Neural cell (in vitro differentiated cells): ENCODE measurements around the gene C19orf33. TPM values are rescaled to one million over a fixed set of nuclear protein-coding genes. Genes with fewer than 3 reads are reported as not detected.

Experiments used
- H2AFZ ChIP-seq: fragments of 200-600, 300-800 bp; sonication (generic), shearing (Covaris generic); 2 replicates; pipeline ENCODE4 v1.6.0; 2014; ENCODE audit warnings: low read depth, mild to moderate bottlenecking, antibody characterized with exemption, low read length, moderate library complexity
- H3F3A ChIP-seq: fragments of 200-600 bp; shearing (Covaris generic); 2 replicates; pipeline ENCODE4 v1.6.1; 2016; ENCODE audit warnings: mild to moderate bottlenecking, moderate library complexity, mixed read lengths, antibody characterized with exemption, low read length; ENCODE audit not compliant: insufficient read depth, poor library complexity, severe bottlenecking
- H3K27ac ChIP-seq: fragments of 200-600, 300-800 bp; sonication (generic), shearing (Covaris generic); 2 replicates; pipeline ENCODE4 v1.5.1; 2014; ENCODE audit warnings: mild to moderate bottlenecking, low read length, moderate library complexity
- H3K27me3 ChIP-seq: fragments of 300-800, 200-600 bp; sonication (generic), shearing (Covaris generic); 2 replicates; pipeline ENCODE4 v1.6.0; 2014; ENCODE audit warnings: mild to moderate bottlenecking, low read depth, low read length, moderate library complexity; ENCODE audit not compliant: insufficient read depth
- H3K36me3 ChIP-seq: fragments of 300-800, 200-600 bp; sonication (generic), shearing (Covaris generic); 2 replicates; pipeline ENCODE4 v1.5.1; 2014; ENCODE audit warnings: mild to moderate bottlenecking, antibody characterized with exemption, low read length, moderate library complexity; ENCODE audit not compliant: insufficient read depth
- H3K4me2 ChIP-seq: fragments of 300-800, 200-600 bp; sonication (generic), shearing (Covaris generic); 2 replicates; pipeline ENCODE4 v1.6.0; 2014; ENCODE audit warnings: mild to moderate bottlenecking, low read length
- H3K4me3 ChIP-seq: fragments of 300-800, 200-600 bp; sonication (generic), shearing (Covaris generic); 2 replicates; pipeline ENCODE4 v1.5.1; 2014; ENCODE audit warnings: mild to moderate bottlenecking, low read length, moderate library complexity
- H3K79me2 ChIP-seq: fragments of 200-600 bp; shearing (Covaris generic); replicated peaks from 2 replicates; pipeline ENCODE4 v1.6.0; 2014; ENCODE audit warnings: mild to moderate bottlenecking, low read length, moderate library complexity; ENCODE audit not compliant: insufficient read depth
- H3K9ac ChIP-seq: fragments of 300-800, 200-600 bp; sonication (generic), shearing (Covaris generic); 2 replicates; pipeline ENCODE4 v1.6.1; 2016; ENCODE audit warnings: mild to moderate bottlenecking, low read length, mixed read lengths
- H3K9me2 ChIP-seq: fragments of 200-600 bp; shearing (Covaris generic); 2 replicates; pipeline ENCODE4 v1.6.1; 2016; ENCODE audit warnings: mild to moderate bottlenecking, low read length, mixed read lengths; ENCODE audit not compliant: insufficient read depth
- H3K9me3 ChIP-seq: fragments of 200-600, 300-800 bp; sonication (generic), shearing (Covaris generic); 2 replicates; pipeline ENCODE4 v1.6.1; 2016; ENCODE audit warnings: mild to moderate bottlenecking, mixed run types, low read length, moderate library complexity, mixed read lengths
- H4K20me1 ChIP-seq: fragments of 200-600 bp; shearing (Covaris generic); 2 replicates; pipeline ENCODE4 v1.6.1; 2016; ENCODE audit warnings: mild to moderate bottlenecking, mixed run types; ENCODE audit not compliant: insufficient read depth
- EP300 ChIP-seq: fragments of 450-650 bp; conservative IDR thresholded peaks from 2 replicates; pipeline ENCODE4 v1.6.1; 2014; ENCODE audit warnings: antibody characterized with exemption, mild to moderate bottlenecking, moderate library complexity; ENCODE audit not compliant: poor library complexity, severe bottlenecking
- EZH2 ChIP-seq: fragments of 200-600, 300-800 bp; shearing (Covaris generic), sonication (generic); IDR thresholded peaks from 2 replicates; pipeline ENCODE4 v1.6.1; 2014; ENCODE audit warnings: antibody characterized with exemption, low read length, borderline replicate concordance, mild to moderate bottlenecking; ENCODE audit not compliant: insufficient read depth, poor library complexity, severe bottlenecking
- MXI1 ChIP-seq: fragments of 450-650 bp; conservative IDR thresholded peaks from 2 replicates; pipeline ENCODE4 v1.6.1; 2014; ENCODE audit warnings: antibody characterized with exemption, mild to moderate bottlenecking; ENCODE audit not compliant: poor library complexity, severe bottlenecking
- POLR2AphosphoS5 ChIP-seq: IDR thresholded peaks from 2 replicates; pipeline ENCODE4 v1.6.1; 2012
- SMC3 ChIP-seq: fragments of 450-650 bp; conservative IDR thresholded peaks from 2 replicates; pipeline ENCODE4 v1.6.1; 2014; ENCODE audit warnings: antibody characterized with exemption, mild to moderate bottlenecking, moderate library complexity; ENCODE audit not compliant: poor library complexity
- TAF1 ChIP-seq: IDR thresholded peaks from 2 replicates; pipeline ENCODE4 v1.6.1; 2012; ENCODE audit warnings: low read depth
- polyA plus RNA-seq: library from polyadenylated mRNA; depleted of rRNA; stranded (reverse); fragments of >200 nt; gene quantifications from 2 replicates; pipeline ENCODE4 v1.2.3, GENCODE V29; 2014
- small RNA-seq, 3 experiments: library from RNA; depleted of rRNA; stranded (forward); fragments of <200 nt; gene quantifications; one replicate each; pipeline ENCODE3, GENCODE V24; 2012
- TF ChIP-seq, protein P1 (sequence below): IDR thresholded peaks from 2 replicates; pipeline ENCODE4 v1.6.1; 2012; ENCODE audit warnings: borderline replicate concordance
- TF ChIP-seq, protein P2 (sequence below): fragments of 450-650 bp; IDR thresholded peaks from 2 replicates; pipeline ENCODE4 v1.5.1; 2014; ENCODE audit warnings: antibody characterized with exemption, mild to moderate bottlenecking, moderate library complexity; ENCODE audit not compliant: poor library complexity, severe bottlenecking

Gene C19orf33
- polyA plus RNA-seq, 1 donor from 2014 or later = not detected

DNA sequence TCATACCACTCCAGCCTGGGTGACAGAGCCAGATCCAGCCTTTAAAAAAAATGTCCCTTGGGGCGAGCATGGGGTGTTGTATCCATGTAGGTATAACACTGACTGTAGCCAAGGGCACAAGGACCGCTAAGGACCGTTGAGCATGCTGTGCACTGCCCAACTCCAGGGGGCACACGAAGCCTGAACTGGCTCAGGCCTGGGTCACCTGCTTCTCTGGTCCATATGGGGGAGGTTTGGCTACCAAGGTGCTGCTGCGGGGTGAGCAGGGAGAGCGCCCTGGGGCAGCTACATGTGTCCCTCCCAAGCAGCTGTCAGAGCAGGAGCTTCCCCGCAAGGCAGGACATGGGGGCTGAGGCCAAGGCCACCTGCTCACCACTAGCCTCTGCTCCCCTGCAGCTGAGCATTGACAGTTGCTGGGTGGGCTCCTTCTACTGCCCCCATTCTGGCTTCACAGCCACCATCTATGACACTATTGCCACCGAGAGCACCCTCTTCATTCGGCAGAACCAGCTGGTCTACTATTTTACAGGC lies 47.9 kb downstream of the C19orf33 start:
- Histone ChIP-seq H3K36me3 (no peaks in the 10 kb centered on the region), H4K20me1 (no peaks in the 10 kb centered on the region), H2AFZ (no peak overlapping the region), H3K4me2 (no peak overlapping the region), H3K27ac (no peak overlapping the region), H3K9ac (no peak overlapping the region), H3K9me2 (no peaks in the 10 kb centered on the region), H3K4me3 (no peak overlapping the region), H3K9me3 (no peaks in the 10 kb centered on the region), H3F3A (no peaks in the 10 kb centered on the region), H3K79me2 (no peaks in the 10 kb centered on the region), H3K27me3 (no peaks in the 10 kb centered on the region)
- TF ChIP-seq, protein P1, sequence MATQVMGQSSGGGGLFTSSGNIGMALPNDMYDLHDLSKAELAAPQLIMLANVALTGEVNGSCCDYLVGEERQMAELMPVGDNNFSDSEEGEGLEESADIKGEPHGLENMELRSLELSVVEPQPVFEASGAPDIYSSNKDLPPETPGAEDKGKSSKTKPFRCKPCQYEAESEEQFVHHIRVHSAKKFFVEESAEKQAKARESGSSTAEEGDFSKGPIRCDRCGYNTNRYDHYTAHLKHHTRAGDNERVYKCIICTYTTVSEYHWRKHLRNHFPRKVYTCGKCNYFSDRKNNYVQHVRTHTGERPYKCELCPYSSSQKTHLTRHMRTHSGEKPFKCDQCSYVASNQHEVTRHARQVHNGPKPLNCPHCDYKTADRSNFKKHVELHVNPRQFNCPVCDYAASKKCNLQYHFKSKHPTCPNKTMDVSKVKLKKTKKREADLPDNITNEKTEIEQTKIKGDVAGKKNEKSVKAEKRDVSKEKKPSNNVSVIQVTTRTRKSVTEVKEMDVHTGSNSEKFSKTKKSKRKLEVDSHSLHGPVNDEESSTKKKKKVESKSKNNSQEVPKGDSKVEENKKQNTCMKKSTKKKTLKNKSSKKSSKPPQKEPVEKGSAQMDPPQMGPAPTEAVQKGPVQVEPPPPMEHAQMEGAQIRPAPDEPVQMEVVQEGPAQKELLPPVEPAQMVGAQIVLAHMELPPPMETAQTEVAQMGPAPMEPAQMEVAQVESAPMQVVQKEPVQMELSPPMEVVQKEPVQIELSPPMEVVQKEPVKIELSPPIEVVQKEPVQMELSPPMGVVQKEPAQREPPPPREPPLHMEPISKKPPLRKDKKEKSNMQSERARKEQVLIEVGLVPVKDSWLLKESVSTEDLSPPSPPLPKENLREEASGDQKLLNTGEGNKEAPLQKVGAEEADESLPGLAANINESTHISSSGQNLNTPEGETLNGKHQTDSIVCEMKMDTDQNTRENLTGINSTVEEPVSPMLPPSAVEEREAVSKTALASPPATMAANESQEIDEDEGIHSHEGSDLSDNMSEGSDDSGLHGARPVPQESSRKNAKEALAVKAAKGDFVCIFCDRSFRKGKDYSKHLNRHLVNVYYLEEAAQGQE = no peak
- TF ChIP-seq SMC3 (no peak), EZH2 (no peak), TAF1 (no peak), MXI1 (no peak)
- TF ChIP-seq, protein P2, sequence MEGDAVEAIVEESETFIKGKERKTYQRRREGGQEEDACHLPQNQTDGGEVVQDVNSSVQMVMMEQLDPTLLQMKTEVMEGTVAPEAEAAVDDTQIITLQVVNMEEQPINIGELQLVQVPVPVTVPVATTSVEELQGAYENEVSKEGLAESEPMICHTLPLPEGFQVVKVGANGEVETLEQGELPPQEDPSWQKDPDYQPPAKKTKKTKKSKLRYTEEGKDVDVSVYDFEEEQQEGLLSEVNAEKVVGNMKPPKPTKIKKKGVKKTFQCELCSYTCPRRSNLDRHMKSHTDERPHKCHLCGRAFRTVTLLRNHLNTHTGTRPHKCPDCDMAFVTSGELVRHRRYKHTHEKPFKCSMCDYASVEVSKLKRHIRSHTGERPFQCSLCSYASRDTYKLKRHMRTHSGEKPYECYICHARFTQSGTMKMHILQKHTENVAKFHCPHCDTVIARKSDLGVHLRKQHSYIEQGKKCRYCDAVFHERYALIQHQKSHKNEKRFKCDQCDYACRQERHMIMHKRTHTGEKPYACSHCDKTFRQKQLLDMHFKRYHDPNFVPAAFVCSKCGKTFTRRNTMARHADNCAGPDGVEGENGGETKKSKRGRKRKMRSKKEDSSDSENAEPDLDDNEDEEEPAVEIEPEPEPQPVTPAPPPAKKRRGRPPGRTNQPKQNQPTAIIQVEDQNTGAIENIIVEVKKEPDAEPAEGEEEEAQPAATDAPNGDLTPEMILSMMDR = no peak

DNA sequence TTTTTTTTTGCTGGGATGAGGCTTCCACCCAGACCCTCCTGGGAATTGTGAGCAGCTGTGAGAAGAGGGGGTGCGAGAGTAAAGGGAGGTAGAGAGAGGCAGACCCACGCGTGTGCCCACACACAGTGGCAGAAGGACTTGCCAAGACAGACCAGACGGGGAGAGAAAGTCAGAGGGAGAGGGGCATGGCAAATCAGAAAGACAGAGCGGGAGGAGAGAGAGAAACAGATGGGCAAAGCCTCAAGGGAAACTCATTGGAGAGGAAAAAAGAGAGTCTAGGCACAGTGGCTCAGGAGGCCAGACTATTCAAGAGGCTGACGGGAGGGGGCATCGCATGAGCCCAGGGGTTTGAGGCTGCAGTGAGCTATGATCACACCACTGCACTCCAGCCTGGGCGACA lies 48.6 kb downstream of the C19orf33 start:
- Histone ChIP-seq H3K79me2 (no peaks in the 10 kb centered on the region), H4K20me1 (no peaks in the 10 kb centered on the region), H3F3A (no peaks in the 10 kb centered on the region), H3K27me3 (no peaks in the 10 kb centered on the region), H2AFZ (no peak overlapping the region), H3K9ac (no peak overlapping the region), H3K9me3 (no peaks in the 10 kb centered on the region), H3K4me3 (no peak overlapping the region), H3K9me2 (no peaks in the 10 kb centered on the region), H3K4me2 (no peak overlapping the region), H3K36me3 (no peaks in the 10 kb centered on the region), H3K27ac (no peak overlapping the region)
- no peak for TF ChIP-seq POLR2AphosphoS5
- TF ChIP-seq EP300 = no peak
- no peak for TF ChIP-seq EZH2

Small RNAs within 50 kb of the gene (small RNA-seq; reads per million reads assigned to genes)
- 0 to 1.2 (median 0) reads per million in 3 experiments for gene RF00019

Other genes starting within 250 kb of the C19orf33 start
- 118 and 132 TPM in 2 replicates for gene DPF1, start 80.0 kb upstream of the C19orf33 start, polyA plus RNA-seq
- not detected in 2 replicates for gene PPP1R14A, start 47.9 kb upstream of the C19orf33 start, polyA plus RNA-seq
- gene SPINT2, start 39.7 kb upstream of the C19orf33 start, polyA plus RNA-seq = 236 and 378 TPM in 2 replicates
- 84.0 and 105 TPM in 2 replicates for gene YIF1B, start 11.7 kb downstream of the C19orf33 start, polyA plus RNA-seq
- gene KCNK6, start 15.6 kb downstream of the C19orf33 start, polyA plus RNA-seq = not detected in 2 replicates
- gene CATSPERG, start 31.6 kb downstream of the C19orf33 start, polyA plus RNA-seq = 16.0 and 17.1 TPM in 2 replicates
- gene PSMD8, start 70.3 kb downstream of the C19orf33 start, polyA plus RNA-seq = 334 and 380 TPM in 2 replicates
- gene GGN, start 83.8 kb downstream of the C19orf33 start, polyA plus RNA-seq = 0.21 and 0.28 TPM in 2 replicates
- 4.9 and 13.7 TPM in 2 replicates for gene SPRED3, start 84.4 kb downstream of the C19orf33 start, polyA plus RNA-seq
- 57.0 and 79.3 TPM in 2 replicates for gene FAM98C, start 98.8 kb downstream of the C19orf33 start, polyA plus RNA-seq
- gene RASGRP4, start 122.0 kb downstream of the C19orf33 start, polyA plus RNA-seq = not detected in 2 replicates
- 0.44 and 0.69 TPM in 2 replicates for gene RYR1, start 129.4 kb downstream of the C19orf33 start, polyA plus RNA-seq